Neuron (in vitro differentiated cells): ENCODE data around the gene KCNJ10.
A peak's percentile ranks its signal among the peaks of the same experiment; 100 is the strongest.
"Not testable (repeated sequence)": the region's sequence is repeated elsewhere in the genome, so short reads cannot be mapped to it uniquely, and the experiment has no call there.

Experiments
- H2AFZ ChIP-seq: one replicate; pipeline ENCODE4 v1.6.1; 2013; ENCODE audit warnings: low read depth, mild to moderate bottlenecking, inconsistent platforms, low read length, moderate library complexity
- H3K27me3 ChIP-seq: one replicate; pipeline ENCODE4 v1.6.1; 2013; ENCODE audit warnings: low read length; ENCODE audit not compliant: insufficient read depth
- H3K36me3 ChIP-seq: one replicate; pipeline ENCODE4 v1.6.1; 2013; ENCODE audit warnings: low read length; ENCODE audit not compliant: insufficient read depth
- H3K4me1 ChIP-seq: one replicate; pipeline ENCODE4 v1.6.1; 2013; ENCODE audit warnings: low read length; ENCODE audit not compliant: insufficient read depth
- H3K4me3 ChIP-seq: 2 replicates; pipeline ENCODE4 v1.5.1; 2013; ENCODE audit warnings: mild to moderate bottlenecking, low read length, moderate library complexity
- H3K9me3 ChIP-seq: one replicate; pipeline ENCODE4 v1.6.1; 2013; ENCODE audit warnings: low read length

The KCNJ10 gene

GRCh38 chr1:160069460-160070231 lies at the start of gene KCNJ10:
KCNJ10 (minus strand) TSS chr1:160070160; CDS start chr1:160042532, 27,628 bp downstream.
- H3K9me3 ChIP-seq = no peaks in the 10 kb centered on the region
- H3K27me3 ChIP-seq = peaks cover 74% of the 10 kb centered on the region
- peak within 1 kb of the TSS; percentile 74 for H2AFZ ChIP-seq
- peaks cover 22% of the 10 kb centered on the region for H3K4me1 ChIP-seq
- H3K36me3 ChIP-seq = no peaks in the 10 kb centered on the region
- peak within 1 kb of the TSS; percentile 65 for H3K4me3 ChIP-seq

- no peaks in the 10 kb centered on the region for H3K9me3 ChIP-seq
- H3K4me3 ChIP-seq = no peak overlapping the region
- H2AFZ ChIP-seq = no peak overlapping the region
- H3K4me1 ChIP-seq = peaks cover 14% of the 10 kb centered on the region
- H3K27me3 ChIP-seq = no peaks in the 10 kb centered on the region
- no peaks in the 10 kb centered on the region for H3K36me3 ChIP-seq
Observed at GRCh38 chr1:160118928-160119327, 49.0 kb upstream of the KCNJ10 start.

- Histone ChIP-seq H2AFZ (no peak overlapping the region), H3K4me1 (peaks cover 14% of the 10 kb centered on the region), H3K27me3 (no peaks in the 10 kb centered on the region), H3K36me3 (no peaks in the 10 kb centered on the region), H3K4me3 (no peak overlapping the region), H3K9me3 (no peaks in the 10 kb centered on the region)
Observed at GRCh38 chr1:160117709-160118183, 47.8 kb upstream of the KCNJ10 start.

GRCh38 chr1:160117300-160117699 lies 47.3 kb upstream of the KCNJ10 start:
- no peaks in the 10 kb centered on the region for H3K36me3 ChIP-seq
- no peak overlapping the region for H2AFZ ChIP-seq
- no peaks in the 10 kb centered on the region for H3K27me3 ChIP-seq
- peaks cover 14% of the 10 kb centered on the region for H3K4me1 ChIP-seq
- no peak overlapping the region for H3K4me3 ChIP-seq
- no peaks in the 10 kb centered on the region for H3K9me3 ChIP-seq

GRCh38 chr1:160116283-160117147 lies 46.6 kb upstream of the KCNJ10 start:
- H3K4me3 ChIP-seq = no peak overlapping the region
- no peak overlapping the region for H2AFZ ChIP-seq
- no peaks in the 10 kb centered on the region for H3K9me3 ChIP-seq
- no peaks in the 10 kb centered on the region for H3K36me3 ChIP-seq
- H3K4me1 ChIP-seq = peaks cover 14% of the 10 kb centered on the region
- H3K27me3 ChIP-seq = no peaks in the 10 kb centered on the region

GRCh38 chr1:160115545-160116282 lies 45.8 kb upstream of the KCNJ10 start, which contains the start of gene ATP1A2:
ATP1A2 (plus strand) TSS chr1:160115759; CDS start chr1:160115862, 103 bp downstream.
- peaks cover 14% of the 10 kb centered on the region for H3K4me1 ChIP-seq
- H3K4me3 ChIP-seq = no peak within 1 kb of the TSS

GRCh38 chr1:160114085-160114484 lies 44.1 kb upstream of the KCNJ10 start:
- H3K9me3 ChIP-seq = no peaks in the 10 kb centered on the region
- H3K27me3 ChIP-seq = no peaks in the 10 kb centered on the region
- H3K4me3 ChIP-seq = no peak overlapping the region
- H3K4me1 ChIP-seq = peaks cover 23% of the 10 kb centered on the region
- no peak overlapping the region for H2AFZ ChIP-seq
- H3K36me3 ChIP-seq = no peaks in the 10 kb centered on the region

More at GRCh38 chr1:160115545-160116282, 45.8 kb upstream of the KCNJ10 start, which contains the start of gene ATP1A2:
- Histone ChIP-seq H3K27me3 (no peaks in the 10 kb centered on the region), H2AFZ (no peak within 1 kb of the TSS), H3K36me3 (no peaks in the 10 kb centered on the region), H3K9me3 (no peaks in the 10 kb centered on the region)

GRCh38 chr1:160113407-160113806 lies 43.4 kb upstream of the KCNJ10 start:
- Histone ChIP-seq H3K4me1 (peaks cover 27% of the 10 kb centered on the region), H2AFZ (no peak overlapping the region)

GRCh38 chr1:160112357-160112756 lies 42.4 kb upstream of the KCNJ10 start:
- H3K36me3 ChIP-seq = no peaks in the 10 kb centered on the region
- H3K4me1 ChIP-seq = peaks cover 18% of the 10 kb centered on the region
- no peak overlapping the region for H2AFZ ChIP-seq
- H3K9me3 ChIP-seq = no peaks in the 10 kb centered on the region
- H3K27me3 ChIP-seq = no peaks in the 10 kb centered on the region
- H3K4me3 ChIP-seq = no peak overlapping the region

More at GRCh38 chr1:160113407-160113806, 43.4 kb upstream of the KCNJ10 start:
- no peaks in the 10 kb centered on the region for H3K27me3 ChIP-seq
- no peaks in the 10 kb centered on the region for H3K9me3 ChIP-seq
- H3K4me3 ChIP-seq = no peak overlapping the region
- H3K36me3 ChIP-seq = no peaks in the 10 kb centered on the region

GRCh38 chr1:160111462-160111861 lies 41.5 kb upstream of the KCNJ10 start:
- not testable (repeated sequence) for H3K9me3 ChIP-seq, H3K4me3 ChIP-seq, H2AFZ ChIP-seq, H3K36me3 ChIP-seq, H3K27me3 ChIP-seq
- H3K4me1 ChIP-seq = peaks cover 18% of the 10 kb centered on the region

- Histone ChIP-seq H3K27me3 (no peaks in the 10 kb centered on the region), H3K4me3 (no peak overlapping the region), H3K4me1 (peaks cover 13% of the 10 kb centered on the region), H3K9me3 (no peaks in the 10 kb centered on the region), H2AFZ (no peak overlapping the region), H3K36me3 (no peaks in the 10 kb centered on the region)
Observed at GRCh38 chr1:160109686-160110085, 39.7 kb upstream of the KCNJ10 start.

GRCh38 chr1:160108888-160109662 lies 39.1 kb upstream of the KCNJ10 start:
- peaks cover 13% of the 10 kb centered on the region for H3K4me1 ChIP-seq
- H3K36me3 ChIP-seq = no peaks in the 10 kb centered on the region
- H2AFZ ChIP-seq = no peak overlapping the region
- H3K4me3 ChIP-seq = no peak overlapping the region
- H3K27me3 ChIP-seq = no peaks in the 10 kb centered on the region
- no peaks in the 10 kb centered on the region for H3K9me3 ChIP-seq
